ENCODE results near the gene SERPINA3.

DNA sequence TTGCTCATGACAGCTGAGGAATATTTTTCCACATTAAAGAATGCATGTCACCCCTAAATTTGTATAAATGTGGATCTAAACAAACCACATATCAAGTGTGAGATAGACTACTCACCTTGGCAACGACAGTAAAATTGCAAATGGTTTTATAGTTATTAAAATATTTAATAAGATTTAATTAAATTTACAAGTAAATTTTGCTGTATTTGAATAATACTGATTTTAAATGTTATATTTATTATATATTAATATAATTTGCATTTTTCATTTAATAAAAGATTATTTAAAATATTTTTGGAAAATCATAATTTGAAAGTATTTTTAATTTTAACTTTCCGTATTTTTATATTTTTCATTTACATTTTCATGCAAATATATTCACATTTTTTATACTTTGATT lies 53.4 kb downstream of the SERPINA3 start:
- TF ChIP-seq, protein P1, sequence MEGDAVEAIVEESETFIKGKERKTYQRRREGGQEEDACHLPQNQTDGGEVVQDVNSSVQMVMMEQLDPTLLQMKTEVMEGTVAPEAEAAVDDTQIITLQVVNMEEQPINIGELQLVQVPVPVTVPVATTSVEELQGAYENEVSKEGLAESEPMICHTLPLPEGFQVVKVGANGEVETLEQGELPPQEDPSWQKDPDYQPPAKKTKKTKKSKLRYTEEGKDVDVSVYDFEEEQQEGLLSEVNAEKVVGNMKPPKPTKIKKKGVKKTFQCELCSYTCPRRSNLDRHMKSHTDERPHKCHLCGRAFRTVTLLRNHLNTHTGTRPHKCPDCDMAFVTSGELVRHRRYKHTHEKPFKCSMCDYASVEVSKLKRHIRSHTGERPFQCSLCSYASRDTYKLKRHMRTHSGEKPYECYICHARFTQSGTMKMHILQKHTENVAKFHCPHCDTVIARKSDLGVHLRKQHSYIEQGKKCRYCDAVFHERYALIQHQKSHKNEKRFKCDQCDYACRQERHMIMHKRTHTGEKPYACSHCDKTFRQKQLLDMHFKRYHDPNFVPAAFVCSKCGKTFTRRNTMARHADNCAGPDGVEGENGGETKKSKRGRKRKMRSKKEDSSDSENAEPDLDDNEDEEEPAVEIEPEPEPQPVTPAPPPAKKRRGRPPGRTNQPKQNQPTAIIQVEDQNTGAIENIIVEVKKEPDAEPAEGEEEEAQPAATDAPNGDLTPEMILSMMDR (conservative IDR thresholded peaks at IDR 0.05; ENCODE audit: low read depth, low read length) = no peak
- TF ChIP-seq EZH2 (IDR thresholded peaks at IDR 0.05; ENCODE audit: borderline replicate concordance, low read depth, low read length, poor library complexity, severe bottlenecking) = no peak
